Glutamatergic neuron (in vitro differentiated cells): ENCODE measurements around the gene BTN1A1. TPM values are rescaled to one million over a fixed set of nuclear protein-coding genes. Genes with fewer than 3 reads are reported as not detected.

Experiments used
- DNase-seq: peaks from one replicate; pipeline ENCODE4 v3.0.0; 2022
- H3K27ac Mint-ChIP-seq: one replicate; pipeline ENCODE4 v1.8.0; 2020; ENCODE audit warnings: mild to moderate bottlenecking, mixed read lengths, inconsistent platforms; ENCODE audit not compliant: unreplicated experiment
- H3K27me3 Mint-ChIP-seq: one replicate; pipeline ENCODE4 v1.8.0; 2020; ENCODE audit warnings: mild to moderate bottlenecking, moderate library complexity, mixed read lengths, inconsistent platforms; ENCODE audit not compliant: unreplicated experiment
- H3K36me3 Mint-ChIP-seq: one replicate; pipeline ENCODE4 v1.8.0; 2020; ENCODE audit warnings: mild to moderate bottlenecking, mixed read lengths, inconsistent platforms; ENCODE audit not compliant: unreplicated experiment
- H3K4me1 Mint-ChIP-seq: one replicate; pipeline ENCODE4 v1.8.0; 2020; ENCODE audit warnings: mild to moderate bottlenecking, low read depth, mixed read lengths, inconsistent platforms; ENCODE audit not compliant: unreplicated experiment
- H3K4me3 Mint-ChIP-seq: one replicate; pipeline ENCODE4 v1.8.0; 2020; ENCODE audit warnings: mild to moderate bottlenecking, mixed read lengths, inconsistent platforms; ENCODE audit not compliant: unreplicated experiment
- H3K9me3 Mint-ChIP-seq: one replicate; pipeline ENCODE4 v1.8.0; 2020; ENCODE audit warnings: mild to moderate bottlenecking, moderate library complexity, mixed read lengths, inconsistent platforms; ENCODE audit not compliant: unreplicated experiment
- CTCF ChIP-seq: fragments of 200-600 bp; sonication (generic); IDR thresholded peaks from one replicate; pipeline ENCODE4 v1.5.0; 2021; ENCODE audit not compliant: partially characterized antibody, unreplicated experiment
- total RNA-seq: library from RNA; stranded (reverse); fragmentation: NEBNext Ultra II Directional; extraction: Animal tissue kit (Norgen Biotek cat#: 25700); gene quantifications from one replicate; pipeline ENCODE4 v1.2.1, GENCODE V29; 2021; ENCODE audit not compliant: unreplicated experiment

The BTN1A1 gene
- total RNA-seq, 1 donor from 2014 or later = not detected

GRCh38 chr6:26464416-26465131, 35.5 kb upstream of the BTN1A1 start:
- no peak for DNase-seq
- no peak overlapping the region for H3K4me3 Mint-ChIP-seq
- no peak for TF ChIP-seq CTCF
- H3K36me3 Mint-ChIP-seq = peaks cover 21% of the 10 kb centered on the region
- H3K27ac Mint-ChIP-seq = no peak overlapping the region
- peaks cover 5% of the 10 kb centered on the region for H3K4me1 Mint-ChIP-seq
- H3K9me3 Mint-ChIP-seq = peaks cover 3% of the 10 kb centered on the region
- H3K27me3 Mint-ChIP-seq = no peaks in the 10 kb centered on the region

GRCh38 chr6:26465776-26466175, 34.3 kb upstream of the BTN1A1 start:
- Mint-ChIP-seq H3K36me3 (peaks cover 21% of the 10 kb centered on the region), H3K9me3 (peaks cover 3% of the 10 kb centered on the region), H3K27ac (no peak overlapping the region), H3K4me3 (no peak overlapping the region), H3K27me3 (no peaks in the 10 kb centered on the region), H3K4me1 (peaks cover 2% of the 10 kb centered on the region)
- TF ChIP-seq CTCF = no peak
- no peak for DNase-seq

GRCh38 chr6:26468829-26469228, 31.3 kb upstream of the BTN1A1 start:
- no peak for TF ChIP-seq CTCF
- peaks cover 25% of the 10 kb centered on the region for H3K36me3 Mint-ChIP-seq
- no peaks in the 10 kb centered on the region for H3K27me3 Mint-ChIP-seq
- no peak overlapping the region for H3K27ac Mint-ChIP-seq
- peaks cover 9% of the 10 kb centered on the region for H3K9me3 Mint-ChIP-seq
- H3K4me3 Mint-ChIP-seq = no peak overlapping the region
- no peak for DNase-seq
- peaks cover 2% of the 10 kb centered on the region for H3K4me1 Mint-ChIP-seq

GRCh38 chr6:26470643-26471042, 29.5 kb upstream of the BTN1A1 start:
- peak overlapping the region; percentile 77 for H3K27ac Mint-ChIP-seq
- no peak for DNase-seq
- peaks cover 2% of the 10 kb centered on the region for H3K4me1 Mint-ChIP-seq
- peaks cover 9% of the 10 kb centered on the region for H3K9me3 Mint-ChIP-seq
- no peak overlapping the region for H3K4me3 Mint-ChIP-seq
- peaks cover 2% of the 10 kb centered on the region for H3K27me3 Mint-ChIP-seq
- no peak for TF ChIP-seq CTCF
- peaks cover 16% of the 10 kb centered on the region for H3K36me3 Mint-ChIP-seq

- Mint-ChIP-seq H3K36me3 (peaks cover 16% of the 10 kb centered on the region), H3K4me1 (peaks cover 2% of the 10 kb centered on the region), H3K27me3 (peaks cover 2% of the 10 kb centered on the region), H3K4me3 (no peak overlapping the region), H3K27ac (no peak overlapping the region), H3K9me3 (peaks cover 9% of the 10 kb centered on the region)
- no peak for TF ChIP-seq CTCF
- no peak for DNase-seq
These were observed 28.1 kb upstream of the BTN1A1 start for GRCh38 chr6:26471970-26472369.
